Smooth muscle cell (in vitro differentiated cells): ENCODE data around the gene NECTIN1. TPM values are rescaled to one million over a fixed set of nuclear protein-coding genes. Genes with fewer than 3 reads are reported as not detected.

ENCODE experiments used
- DNase-seq: peaks from one replicate; lab custom pipeline; 2025; ENCODE audit not compliant: unreplicated experiment; lab: John Stamatoyannopoulos, UW
- H2AFZ ChIP-seq: fragments of 200-600 bp; sonication (generic); 2 replicates; pipeline ENCODE4 v1.6.0; 2016; ENCODE audit warnings: antibody characterized with exemption, low read depth, mild to moderate bottlenecking
- H3F3A ChIP-seq: fragments of 200-600 bp; sonication (generic); 2 replicates; pipeline ENCODE4 v1.6.0; 2017; ENCODE audit warnings: antibody characterized with exemption, low read depth
- H3K27ac ChIP-seq: fragments of 200-600 bp; sonication (generic); 2 replicates; pipeline ENCODE4 v1.5.1; 2016; ENCODE audit warnings: low read depth, mild to moderate bottlenecking
- H3K27me3 ChIP-seq: fragments of 200-600 bp; sonication (generic); 2 replicates; pipeline ENCODE4 v1.6.1; 2016; ENCODE audit warnings: low read depth, mild to moderate bottlenecking
- H3K36me3 ChIP-seq: fragments of 200-600 bp; sonication (generic); 2 replicates; pipeline ENCODE4 v1.5.1; 2016; ENCODE audit warnings: low read depth
- H3K4me1 ChIP-seq: fragments of 200-600 bp; sonication (generic); 2 replicates; pipeline ENCODE4 v1.5.1; 2016; ENCODE audit warnings: low read depth
- H3K4me2 ChIP-seq: fragments of 200-600 bp; sonication (generic); 2 replicates; pipeline ENCODE4 v1.6.0; 2016; ENCODE audit warnings: mild to moderate bottlenecking
- H3K4me3 ChIP-seq: fragments of 200-600 bp; sonication (generic); 2 replicates; pipeline ENCODE4 v1.5.1; 2016; ENCODE audit warnings: mild to moderate bottlenecking
- H3K79me2 ChIP-seq: fragments of 200-600 bp; sonication (generic); 2 replicates; pipeline ENCODE4 v1.6.0; 2016; ENCODE audit warnings: low read depth, mild to moderate bottlenecking
- H3K9ac ChIP-seq: fragments of 200-600 bp; sonication (generic); 2 replicates; pipeline ENCODE4 v1.6.0; 2016; ENCODE audit warnings: low read depth
- H3K9me3 ChIP-seq: fragments of 200-600 bp; sonication (generic); replicated peaks from 2 replicates; pipeline ENCODE4 v1.5.1; 2016; ENCODE audit warnings: low read depth
- H4K20me1 ChIP-seq: fragments of 200-600 bp; sonication (generic); 2 replicates; pipeline ENCODE4 v1.6.0; 2016; ENCODE audit warnings: low read depth
- CTCF ChIP-seq: fragments of 200-600 bp; sonication (generic); IDR thresholded peaks from 2 replicates; pipeline ENCODE4 v1.5.1; 2017; ENCODE audit warnings: borderline replicate concordance, mild to moderate bottlenecking, antibody characterized with exemption; ENCODE audit not compliant: insufficient read depth, poor library complexity, severe bottlenecking
- WGBS: methylation state at CpG from one replicate; pipeline ENCODE4 v1.1.7; 2016; ENCODE audit warnings: low lambda C conversion rate; 5-methylcytosine and 5-hydroxymethylcytosine counted together
- polyA plus RNA-seq: library from polyadenylated mRNA; unstranded; fragments of >200 nt; fragmentation: Nextera tagmentation; extraction: Ambion mirVana; gene quantifications from 2 replicates; pipeline ENCODE4 v1.2.1, GENCODE V29; 2016
- total RNA-seq: library from RNA; depleted of rRNA; stranded (reverse); fragments of >200 nt; gene quantifications from 2 replicates; pipeline ENCODE4 v1.2.3, GENCODE V29; 2014

The NECTIN1 gene
- total and polyA plus RNA-seq, 2 experiments from 2014 or later = 4.9 to 10.1 TPM

- Histone ChIP-seq H3K79me2 (no peaks in the 10 kb centered on the region), H3F3A (no peaks in the 10 kb centered on the region), H3K4me1 (no peaks in the 10 kb centered on the region), H3K9ac (no peak overlapping the region), H3K27ac (no peak overlapping the region), H3K36me3 (no peaks in the 10 kb centered on the region), H3K9me3 (no peaks in the 10 kb centered on the region), H3K4me3 (no peak overlapping the region), H2AFZ (no peak overlapping the region), H3K4me2 (no peak overlapping the region), H4K20me1 (no peaks in the 10 kb centered on the region), H3K27me3 (no peaks in the 10 kb centered on the region)
- 65% methylated on average over 15 of the region's 17 CpGs for WGBS
- DNase-seq = peak; percentile 14
- peak; percentile 89 for TF ChIP-seq CTCF
Observed at GRCh38 chr11:119666463-119667131, 62.4 kb downstream of the NECTIN1 start.

- Histone ChIP-seq H2AFZ (no peak overlapping the region), H4K20me1 (no peaks in the 10 kb centered on the region), H3K79me2 (no peaks in the 10 kb centered on the region), H3K9ac (no peak overlapping the region), H3K36me3 (no peaks in the 10 kb centered on the region), H3K4me1 (no peaks in the 10 kb centered on the region), H3K27ac (no peak overlapping the region), H3K4me2 (no peak overlapping the region), H3K9me3 (no peaks in the 10 kb centered on the region), H3F3A (no peaks in the 10 kb centered on the region), H3K4me3 (no peak overlapping the region), H3K27me3 (no peaks in the 10 kb centered on the region)
- no peak for TF ChIP-seq CTCF
- DNase-seq = no peak
- 92% methylated on average over 10 of the region's 10 CpGs for WGBS
Observed at GRCh38 chr11:119666061-119666460, 62.9 kb downstream of the NECTIN1 start.

GRCh38 chr11:119664701-119665420 lies 64.1 kb downstream of the NECTIN1 start:
- Histone ChIP-seq H3K36me3 (no peaks in the 10 kb centered on the region), H3F3A (no peaks in the 10 kb centered on the region), H3K4me3 (no peak overlapping the region), H3K27me3 (no peaks in the 10 kb centered on the region), H3K4me2 (no peak overlapping the region), H4K20me1 (no peaks in the 10 kb centered on the region), H3K9me3 (no peaks in the 10 kb centered on the region), H3K9ac (no peak overlapping the region), H3K27ac (no peak overlapping the region), H3K79me2 (no peaks in the 10 kb centered on the region), H2AFZ (no peak overlapping the region), H3K4me1 (no peaks in the 10 kb centered on the region)
- WGBS = 94% methylated on average over 38 of the region's 44 CpGs
- no peak for TF ChIP-seq CTCF
- no peak for DNase-seq

GRCh38 chr11:119664063-119664572 lies 64.9 kb downstream of the NECTIN1 start:
- H3K4me3 ChIP-seq = no peak overlapping the region
- H3K9ac ChIP-seq = no peak overlapping the region
- H3K27me3 ChIP-seq = no peaks in the 10 kb centered on the region
- no peaks in the 10 kb centered on the region for H3K36me3 ChIP-seq
- DNase-seq = no peak
- H3K4me2 ChIP-seq = no peak overlapping the region
- no peak for TF ChIP-seq CTCF
- WGBS = 95% methylated on average over 9 of the region's 9 CpGs
- no peaks in the 10 kb centered on the region for H3K9me3 ChIP-seq
- H3F3A ChIP-seq = no peaks in the 10 kb centered on the region
- H3K27ac ChIP-seq = no peak overlapping the region
- no peak overlapping the region for H2AFZ ChIP-seq
- H4K20me1 ChIP-seq = no peaks in the 10 kb centered on the region
- no peaks in the 10 kb centered on the region for H3K4me1 ChIP-seq
- no peaks in the 10 kb centered on the region for H3K79me2 ChIP-seq
